PFSK-1 (cell line): ENCODE data around the gene FKBP14.

ENCODE experiments used
- FOXP2 ChIP-seq: optimal IDR thresholded peaks from 2 replicates; pipeline ENCODE3; 2011; ENCODE audit warnings: borderline replicate concordance, control low read depth, inconsistent platforms; ENCODE audit not compliant: insufficient read depth; ENCODE audit errors: extremely low read length, extremely low read depth
- POLR2AphosphoS5 ChIP-seq: IDR thresholded peaks from 2 replicates; pipeline ENCODE4 v1.6.1; 2012; ENCODE audit warnings: low read depth, mild to moderate bottlenecking, control low read depth, low read length, moderate library complexity
- REST ChIP-seq, 2 experiments: IDR thresholded peaks; 2 replicates each; pipeline versions ENCODE4 v1.6.1 to v1.8.0; 2011 to 2012; ENCODE audit warnings: low read depth in 2 of 2, low read length in 2 of 2, control low read depth in 1 of 2, inconsistent platforms in 1 of 2, mild to moderate bottlenecking in 1 of 2, moderate library complexity in 1 of 2; ENCODE audit not compliant: insufficient read depth in 1 of 2
- SIN3A ChIP-seq: IDR thresholded peaks from 2 replicates; pipeline ENCODE4 v1.6.1; 2012; ENCODE audit warnings: mild to moderate bottlenecking, low read length, moderate library complexity, borderline replicate concordance; ENCODE audit not compliant: insufficient read depth
- TAF1 ChIP-seq: IDR thresholded peaks from 2 replicates; pipeline ENCODE4 v1.6.1; 2012; ENCODE audit warnings: low read length, control low read depth, borderline replicate concordance; ENCODE audit not compliant: insufficient read depth

The FKBP14 gene

GRCh38 chr7:30053068-30053467 is 26.6 kb upstream of the FKBP14 start:
- no peak for TF ChIP-seq TAF1
- no peak for TF ChIP-seq POLR2AphosphoS5
- TF ChIP-seq SIN3A, result no peak
- no peak for TF ChIP-seq REST (IDR thresholded peaks at IDR 0.05; ENCODE audit: insufficient read depth in 1 of 2, low read depth in 2 of 2, low read length in 2 of 2)
- TF ChIP-seq FOXP2, result no peak

GRCh38 chr7:30049173-30049572 is 22.7 kb upstream of the FKBP14 start:
- TF ChIP-seq FOXP2, result no peak
- TF ChIP-seq REST (IDR thresholded peaks at IDR 0.05; ENCODE audit: insufficient read depth in 1 of 2, low read depth in 2 of 2, low read length in 2 of 2), result no peak
- no peak for TF ChIP-seq POLR2AphosphoS5
- no peak for TF ChIP-seq TAF1
- TF ChIP-seq SIN3A, result no peak

GRCh38 chr7:30048582-30048981 is 22.1 kb upstream of the FKBP14 start:
- no peak for TF ChIP-seq FOXP2
- no peak for TF ChIP-seq REST (IDR thresholded peaks at IDR 0.05; ENCODE audit: insufficient read depth in 1 of 2, low read depth in 2 of 2, low read length in 2 of 2)
- TF ChIP-seq TAF1, result no peak
- TF ChIP-seq SIN3A, result no peak
- no peak for TF ChIP-seq POLR2AphosphoS5

- TF ChIP-seq POLR2AphosphoS5, result no peak
- TF ChIP-seq REST (IDR thresholded peaks at IDR 0.05; ENCODE audit: insufficient read depth in 1 of 2, low read depth in 2 of 2, low read length in 2 of 2), result no peak
- no peak for TF ChIP-seq SIN3A
- no peak for TF ChIP-seq FOXP2
- no peak for TF ChIP-seq TAF1
Observed at GRCh38 chr7:30047124-30047523, 20.6 kb upstream of the FKBP14 start.

GRCh38 chr7:30046127-30046770 is 19.7 kb upstream of the FKBP14 start:
- TF ChIP-seq FOXP2, result no peak
- TF ChIP-seq SIN3A, result no peak
- TF ChIP-seq POLR2AphosphoS5, result no peak
- TF ChIP-seq REST (IDR thresholded peaks at IDR 0.05; ENCODE audit: insufficient read depth in 1 of 2, low read depth in 2 of 2, low read length in 2 of 2), result no peak
- no peak for TF ChIP-seq TAF1
